HEK293 (cell line): ENCODE results near the gene SERPINA6.

Experiments used
- KLF1 ChIP-seq: fragments of 450-650 bp; formaldehyde crosslinking; IDR thresholded peaks from 2 replicates; pipeline ENCODE4 v1.5.1; 2016; ENCODE audit warnings: missing biosample characterization, missing genetic modification characterization
- ZNF138 ChIP-seq: fragments of 450-650 bp; formaldehyde crosslinking; IDR thresholded peaks from 2 replicates; pipeline ENCODE4 v1.5.1; 2016; ENCODE audit warnings: missing biosample characterization, missing genetic modification characterization, borderline replicate concordance

DNA sequence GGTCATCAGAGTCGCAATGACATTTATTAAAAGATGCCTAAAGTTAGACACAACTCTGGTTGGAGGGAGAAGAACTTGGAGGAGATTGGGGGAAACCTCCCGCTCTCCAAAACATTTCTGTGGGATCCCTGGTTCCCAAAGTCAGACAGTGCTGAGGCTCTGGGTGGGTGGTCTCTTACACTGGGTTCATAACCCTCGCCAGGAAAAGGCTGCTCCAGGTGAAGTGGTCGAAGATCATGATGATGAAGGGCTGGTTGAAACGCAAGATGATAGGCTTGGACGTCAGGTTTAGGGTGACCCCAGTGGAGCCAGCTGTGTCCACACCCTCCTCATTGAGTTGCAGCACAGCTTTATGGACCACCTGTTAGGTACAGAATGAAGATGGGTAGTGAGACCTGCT is 18.9 kb downstream of the SERPINA6 start:
- TF ChIP-seq ZNF138 (tag by site-specific recombination) (no peak), KLF1 (tag by site-specific recombination) (no peak)
